GM18505 (cell line): Measurements from ENCODE around the gene PHF21B.

Source experiments
- ATAC-seq: cut with Tn5 transposase; IDR thresholded peaks from one replicate; pipeline ENCODE4 v1.9.1; 2021; ENCODE audit not compliant: unreplicated experiment
- POLR2A ChIP-seq: IDR thresholded peaks from 4 replicates; pipeline ENCODE4 v1.6.1; 2011; ENCODE audit warnings: borderline replicate concordance; ENCODE audit not compliant: insufficient read depth, insufficient read length; ENCODE audit errors: extremely low read depth

The PHF21B gene

GRCh38 chr22:44991218-44991617, 18.6 kb downstream of the PHF21B start:
- TF ChIP-seq POLR2A = no peak
- no peak for ATAC-seq

DNA sequence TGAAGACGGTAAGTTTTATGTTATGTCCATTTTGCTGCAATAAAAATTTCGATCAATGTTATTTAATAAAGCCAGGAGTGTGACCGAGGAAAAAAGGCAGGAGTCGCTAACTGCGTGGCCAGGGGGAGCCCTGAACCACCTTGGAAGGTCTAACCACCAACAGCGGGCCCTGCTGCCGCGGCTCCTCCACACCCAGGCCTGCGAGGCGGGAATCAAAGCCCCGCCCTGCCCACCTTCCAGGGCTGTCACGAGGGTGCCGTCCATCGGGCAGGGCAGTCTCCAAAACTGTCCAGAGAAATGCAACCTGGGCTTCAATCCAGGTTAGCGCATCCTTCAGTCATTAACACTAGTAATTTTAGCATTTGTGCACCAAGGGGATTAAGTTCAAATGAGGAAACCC, 19.0 kb downstream of the PHF21B start:
- TF ChIP-seq POLR2A = no peak
- ATAC-seq = no peak

DNA sequence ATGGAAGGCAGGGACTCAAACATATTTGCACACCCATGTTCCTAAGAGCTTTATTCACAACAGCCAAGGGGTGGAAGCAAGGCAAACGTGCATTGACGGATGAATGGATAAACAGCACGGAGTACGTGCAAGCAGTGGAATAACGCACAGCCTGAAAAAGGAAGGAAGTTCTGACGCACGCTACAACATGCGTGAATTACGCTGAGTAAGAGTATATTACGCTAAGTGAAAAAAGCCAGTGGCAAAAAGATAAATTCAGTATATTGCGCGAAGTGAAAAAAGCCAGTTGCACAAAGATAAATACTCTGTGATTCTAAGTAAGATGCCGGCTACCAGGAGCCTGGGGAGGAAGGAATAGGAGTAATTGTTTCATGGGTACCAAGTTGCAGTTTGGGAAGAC, 19.5 kb downstream of the PHF21B start:
- ATAC-seq = no peak
- TF ChIP-seq POLR2A = no peak

- TF ChIP-seq POLR2A = no peak
- ATAC-seq = no peak
These were observed 21.1 kb downstream of the PHF21B start for GRCh38 chr22:44988671-44989070.

DNA sequence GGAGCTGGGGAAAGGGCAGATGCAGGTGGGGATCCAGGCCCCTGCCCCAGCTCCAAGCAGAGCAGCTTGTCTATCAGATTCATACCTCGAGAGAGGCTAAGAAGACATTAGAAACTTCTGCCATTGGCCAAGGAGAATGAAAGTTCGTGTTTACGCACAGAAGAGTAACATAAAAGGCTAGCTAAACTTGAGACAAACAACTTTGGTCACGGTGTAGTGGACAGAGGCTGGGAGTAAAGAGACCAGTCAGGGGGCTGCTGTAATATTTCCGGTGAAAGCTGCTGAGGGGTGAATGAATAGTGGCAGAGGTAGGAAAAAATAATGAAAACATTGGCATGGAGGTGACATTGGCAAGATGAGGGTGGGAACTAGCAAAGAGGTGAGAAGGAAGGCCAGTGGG, 22.9 kb downstream of the PHF21B start:
- ATAC-seq = no peak
- TF ChIP-seq POLR2A = no peak

DNA sequence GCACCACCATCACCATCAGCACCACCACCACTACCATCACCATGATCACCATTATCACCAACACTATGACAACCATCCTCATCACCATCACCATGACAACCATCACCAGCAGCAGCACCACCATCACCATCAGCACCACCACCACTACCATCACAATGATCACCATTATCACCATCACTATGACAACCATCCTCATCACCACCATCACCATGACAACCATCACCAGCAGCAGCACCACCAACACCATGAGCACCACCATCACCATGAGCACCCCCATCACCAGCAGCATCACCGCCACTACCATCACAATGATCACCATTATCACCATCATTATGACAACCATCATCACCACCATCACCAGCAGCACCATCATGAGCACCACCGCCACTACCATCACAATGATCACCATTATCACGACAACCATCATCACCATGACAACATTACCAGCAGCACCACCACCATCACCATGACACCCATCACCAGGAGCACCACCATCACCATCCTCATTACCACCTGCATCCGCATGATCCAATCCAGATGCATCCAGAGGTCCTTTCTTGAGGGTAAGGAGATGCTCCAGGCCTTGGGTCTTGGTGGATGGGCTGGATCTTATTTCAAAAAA, 23.8 kb downstream of the PHF21B start:
- no peak for ATAC-seq
- no peak for TF ChIP-seq POLR2A

DNA sequence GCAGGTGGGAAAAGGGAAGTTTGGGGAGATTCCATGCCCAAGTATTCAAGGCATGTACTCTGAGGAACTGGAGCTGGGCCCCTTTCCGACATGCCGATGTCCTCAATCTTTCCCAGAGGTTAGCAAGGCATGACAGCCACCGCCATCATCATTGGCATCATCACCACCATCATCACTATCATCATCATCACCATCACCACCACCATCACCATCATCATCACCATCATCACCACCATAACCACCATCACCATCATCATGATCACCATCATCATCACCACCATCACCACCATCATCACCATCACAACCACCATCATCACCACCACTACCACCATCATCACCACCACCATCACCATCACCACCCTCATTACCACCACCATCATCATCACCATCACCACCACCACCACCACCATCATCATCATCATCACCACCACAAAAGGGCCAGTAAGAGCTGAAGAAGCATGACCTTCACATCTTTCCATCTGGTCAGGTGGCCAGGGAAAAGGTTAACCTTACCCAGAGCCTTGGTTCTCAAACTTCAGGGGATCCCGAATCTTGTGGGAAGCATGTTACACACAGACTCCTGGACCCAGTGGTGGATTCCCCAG, 25.8 kb downstream of the PHF21B start:
- no peak for TF ChIP-seq POLR2A
- ATAC-seq = no peak

DNA sequence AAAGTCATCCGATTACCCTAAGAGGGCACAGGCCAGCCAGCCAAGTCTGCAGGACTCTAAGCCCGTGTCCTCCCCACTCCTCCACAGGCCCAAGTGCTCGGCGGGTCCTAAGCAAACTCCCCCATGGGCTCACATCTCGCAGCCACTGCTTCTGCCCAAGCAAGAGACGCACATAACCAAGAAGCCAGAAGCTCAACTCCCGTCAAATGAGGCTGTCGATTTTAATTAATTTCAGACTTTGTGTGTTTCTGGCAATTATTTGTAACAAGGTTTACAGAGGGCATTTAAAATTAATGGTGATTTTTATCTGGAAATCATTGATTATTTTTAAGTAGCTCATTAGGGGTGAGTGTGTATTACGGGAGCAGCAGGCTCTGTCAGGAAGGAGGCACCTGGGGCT, 27.4 kb downstream of the PHF21B start:
- no peak for TF ChIP-seq POLR2A
- no peak for ATAC-seq

DNA sequence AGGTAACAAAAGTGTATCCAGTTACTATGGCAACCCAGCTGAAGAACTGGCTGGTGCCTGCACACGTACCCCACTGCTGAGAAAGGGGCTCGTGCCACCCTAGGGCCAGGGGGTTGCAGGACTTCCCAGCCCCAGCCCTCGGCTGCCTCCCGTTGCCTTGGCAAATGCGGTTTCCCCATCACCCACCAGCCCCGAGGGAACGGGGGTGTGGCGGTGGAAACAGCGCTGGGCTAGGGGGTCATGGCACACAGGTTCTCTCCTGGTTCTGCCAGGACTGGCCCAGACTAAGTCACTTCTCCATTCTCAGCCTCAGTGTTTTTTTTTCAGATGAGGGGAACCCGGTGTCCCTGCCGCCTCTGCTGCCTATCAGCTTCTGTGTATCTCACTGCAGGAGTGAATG, 27.9 kb downstream of the PHF21B start:
- ATAC-seq = no peak
- TF ChIP-seq POLR2A = no peak

DNA sequence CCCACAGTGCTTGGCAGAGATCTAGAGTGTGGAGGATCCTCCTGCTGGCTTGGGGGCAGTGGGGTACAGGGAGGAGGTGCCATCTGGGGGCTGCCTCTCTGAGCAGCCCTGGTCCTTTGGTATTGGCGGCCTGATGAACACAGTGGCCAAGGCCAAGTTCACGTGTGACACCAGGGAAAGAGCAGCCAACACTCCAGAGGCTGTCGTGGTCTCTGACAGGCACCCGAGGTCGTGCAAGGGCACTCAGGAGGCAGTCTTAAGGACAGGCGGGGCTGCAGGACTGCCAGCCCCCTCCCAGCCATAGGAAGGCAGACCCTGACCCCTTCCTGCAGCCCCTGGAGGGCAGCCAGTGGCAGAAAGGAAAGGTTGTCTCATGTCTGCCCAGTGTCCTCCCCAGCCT, 30.7 kb downstream of the PHF21B start:
- no peak for TF ChIP-seq POLR2A
- no peak for ATAC-seq

DNA sequence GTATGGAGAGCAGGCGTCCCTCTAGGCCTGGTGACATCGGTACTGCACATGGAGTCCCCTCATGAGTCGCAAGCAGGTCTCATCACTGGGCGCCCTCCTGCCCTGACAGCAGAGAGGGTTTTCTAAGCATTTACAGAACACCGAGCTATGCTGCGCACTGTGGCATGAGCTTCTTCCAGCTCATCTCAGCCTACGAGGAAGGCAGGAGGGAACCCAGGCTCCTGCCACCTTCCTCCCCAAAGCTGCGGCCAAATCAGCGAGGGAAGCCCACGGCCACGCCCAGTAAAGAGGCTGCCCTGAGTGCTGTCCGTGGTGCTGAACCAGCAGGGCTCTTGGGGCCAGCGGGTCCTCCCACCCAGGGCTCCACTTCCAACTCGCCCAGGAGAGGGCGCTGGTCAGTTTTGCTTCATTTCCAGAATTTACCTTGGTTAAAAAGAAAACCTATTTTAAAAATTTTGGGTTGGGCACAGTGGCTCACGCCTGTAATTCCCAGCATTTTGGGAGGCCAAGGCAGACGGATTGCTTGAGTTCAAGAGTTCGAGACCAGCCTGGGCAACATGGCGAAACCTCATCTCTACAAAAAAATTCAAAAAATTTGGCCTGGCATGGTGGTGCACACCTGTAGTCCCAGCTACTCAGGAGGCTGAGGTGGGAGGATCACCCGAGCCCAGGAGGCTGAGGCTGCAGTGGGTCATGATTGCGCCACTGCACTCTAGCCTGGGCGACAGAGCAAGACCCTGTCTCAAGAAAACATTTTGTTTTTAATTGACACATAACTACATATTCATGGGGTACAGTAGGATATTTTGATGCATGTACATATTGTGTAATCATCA, 34.2 kb downstream of the PHF21B start:
- no peak for ATAC-seq
- TF ChIP-seq POLR2A = no peak

- no peak for ATAC-seq
- no peak for TF ChIP-seq POLR2A
These were observed 35.4 kb downstream of the PHF21B start for GRCh38 chr22:44974454-44974853.

GRCh38 chr22:44973829-44974228, 36.0 kb downstream of the PHF21B start:
- TF ChIP-seq POLR2A = no peak
- ATAC-seq = no peak
